GM19395 (cell line): ENCODE results near the gene NDUFS1.

Experiments
- ATAC-seq: cut with Tn5 transposase; IDR thresholded peaks from one replicate; pipeline ENCODE4 v1.9.1; 2021; ENCODE audit warnings: mild to moderate bottlenecking, moderate library complexity; ENCODE audit not compliant: unreplicated experiment

Gene NDUFS1

DNA sequence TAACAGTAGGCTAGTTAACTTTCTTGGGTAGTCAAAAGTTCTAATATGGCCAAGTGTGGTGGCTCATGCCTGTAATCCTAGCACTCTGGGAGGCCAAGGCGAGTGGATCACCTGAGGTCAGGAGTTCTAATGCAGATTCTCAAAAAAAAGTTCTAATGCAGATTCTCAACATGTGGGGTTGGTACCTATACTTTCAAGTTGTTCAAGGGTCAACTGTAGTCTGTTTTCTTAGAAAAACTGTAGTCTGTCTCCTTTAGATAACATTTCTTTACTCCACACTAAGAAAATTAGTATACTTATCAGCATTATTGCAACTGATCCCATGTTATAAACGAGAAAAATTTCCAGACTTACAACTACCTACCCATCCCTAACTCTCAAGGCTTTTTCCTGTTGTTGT lies 89.8 kb downstream of the NDUFS1 start:
- no peak for ATAC-seq

DNA sequence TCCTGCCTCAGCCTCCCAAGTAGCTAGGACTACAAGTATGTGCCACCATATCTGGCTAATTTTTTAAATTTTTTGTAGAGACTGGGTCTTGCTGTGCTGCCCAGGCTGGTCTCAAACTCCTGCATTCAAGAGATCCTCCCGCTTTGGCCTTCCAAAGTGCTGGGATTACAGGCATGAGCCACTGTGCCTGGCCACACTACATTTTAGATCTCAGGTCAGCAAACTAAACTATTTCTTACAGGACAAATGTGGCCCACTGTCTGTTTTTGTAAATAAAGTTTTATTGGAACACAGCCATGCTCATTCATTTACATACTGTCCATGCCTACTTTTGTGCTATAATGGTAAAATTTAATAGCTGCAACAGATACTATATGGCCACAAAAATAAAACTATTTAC lies 91.0 kb downstream of the NDUFS1 start:
- ATAC-seq = no peak
